Loucy (cell line): ENCODE measurements around the gene AHNAK.

Experiments
- H2AFZ ChIP-seq: fragments of 200-600 bp; sonication (generic); 2 replicates; pipeline ENCODE4 v1.6.0; 2016; ENCODE audit warnings: antibody characterized with exemption, mild to moderate bottlenecking, low read length, moderate library complexity
- H3F3A ChIP-seq: fragments of 200-600 bp; 2 replicates; pipeline ENCODE4 v1.6.0; 2016; ENCODE audit warnings: antibody characterized with exemption, low read depth, mild to moderate bottlenecking
- H3K27me3 ChIP-seq: fragments of 200-600 bp; sonication (generic); 2 replicates; pipeline ENCODE4 v1.6.1; 2014; ENCODE audit warnings: low read length, mild to moderate bottlenecking; ENCODE audit not compliant: insufficient read depth, poor library complexity, severe bottlenecking
- H3K36me3 ChIP-seq: fragments of 200-600 bp; sonication (generic); 2 replicates; pipeline ENCODE4 v1.6.1; 2016; ENCODE audit warnings: low read length; ENCODE audit not compliant: insufficient read depth
- H3K4me1 ChIP-seq: fragments of 200-600 bp; sonication (generic); 2 replicates; pipeline ENCODE4 v1.5.1; 2014; ENCODE audit warnings: low read length, mild to moderate bottlenecking; ENCODE audit not compliant: insufficient read depth, poor library complexity, severe bottlenecking
- H3K4me2 ChIP-seq: fragments of 200-600 bp; sonication (generic); 2 replicates; pipeline ENCODE4 v1.6.0; 2014; ENCODE audit warnings: antibody characterized with exemption, low read length, low read depth, mild to moderate bottlenecking; ENCODE audit not compliant: poor library complexity, severe bottlenecking
- H3K4me3 ChIP-seq: fragments of 200-600 bp; sonication (generic); 2 replicates; pipeline ENCODE4 v1.5.1; 2014; ENCODE audit warnings: low read length, mild to moderate bottlenecking, mixed read lengths; ENCODE audit not compliant: poor library complexity, severe bottlenecking
- H3K79me2 ChIP-seq: fragments of 200-600 bp; sonication (generic); 2 replicates; pipeline ENCODE4 v1.6.1; 2014; ENCODE audit warnings: low read length; ENCODE audit not compliant: insufficient read depth
- H3K9ac ChIP-seq: fragments of 200-600 bp; sonication (generic); 2 replicates; pipeline ENCODE4 v1.6.0; 2014; ENCODE audit warnings: mild to moderate bottlenecking, low read depth, low read length, moderate library complexity; ENCODE audit not compliant: poor library complexity, severe bottlenecking
- H3K9me2 ChIP-seq: fragments of 200-600 bp; sonication (generic); replicated peaks from 2 replicates; pipeline ENCODE4 v1.6.1; 2016; ENCODE audit warnings: low read depth, low read length, mixed read lengths
- H3K9me3 ChIP-seq: fragments of 200-600 bp; sonication (generic); 2 replicates; pipeline ENCODE4 v1.6.1; 2014; ENCODE audit warnings: mild to moderate bottlenecking, antibody characterized with exemption, low read length, low read depth; ENCODE audit not compliant: insufficient read depth
- H4K20me1 ChIP-seq: fragments of 200-600 bp; sonication (generic); 2 replicates; pipeline ENCODE4 v1.6.0; 2014; ENCODE audit warnings: antibody characterized with exemption, low read length, mild to moderate bottlenecking; ENCODE audit not compliant: insufficient read depth, poor library complexity, severe bottlenecking
- CTCF ChIP-seq: fragments of 200-600 bp; sonication (generic); conservative IDR thresholded peaks from 2 replicates; pipeline ENCODE4 v1.5.1; 2014; ENCODE audit warnings: mild to moderate bottlenecking, antibody characterized with exemption, low read length
- EZH2phosphoT487 ChIP-seq: fragments of 200-600 bp; IDR thresholded peaks from 2 replicates; pipeline ENCODE4 v1.6.1; 2018; ENCODE audit warnings: antibody characterized with exemption, mild to moderate bottlenecking, moderate library complexity, borderline replicate concordance

Gene AHNAK

GRCh38 chr11:62554387-62555167 lies 8.0 kb upstream of the AHNAK start:
- Histone ChIP-seq H4K20me1 (no peaks in the 10 kb centered on the region), H3K9ac (peak overlapping the region; percentile 76), H3K4me3 (peak overlapping the region; percentile 71), H3K9me3 (no peaks in the 10 kb centered on the region), H3K9me2 (no peaks in the 10 kb centered on the region), H3K4me1 (peaks cover 73% of the 10 kb centered on the region), H3F3A (peaks cover 22% of the 10 kb centered on the region), H3K27me3 (no peaks in the 10 kb centered on the region), H2AFZ (no peak overlapping the region), H3K36me3 (peaks cover 11% of the 10 kb centered on the region), H3K79me2 (peaks cover 11% of the 10 kb centered on the region; the same call in 1 of the 2 replicates), H3K4me2 (peak overlapping the region; percentile 89)
- TF ChIP-seq EZH2phosphoT487 (no peak), CTCF (no peak)

GRCh38 chr11:62553839-62554361 lies 7.3 kb upstream of the AHNAK start:
- Histone ChIP-seq H3K27me3 (no peaks in the 10 kb centered on the region), H3K9ac (peak overlapping the region; percentile 76), H3K4me2 (peak overlapping the region; percentile 89), H3K79me2 (0 out of 2 replicates have a peak, but pooled peaks cover 11% of the 10 kb centered on the region), H4K20me1 (no peaks in the 10 kb centered on the region), H2AFZ (no peak overlapping the region), H3F3A (peaks cover 22% of the 10 kb centered on the region), H3K4me1 (peaks cover 73% of the 10 kb centered on the region), H3K9me2 (no peaks in the 10 kb centered on the region), H3K4me3 (peak overlapping the region; percentile 71), H3K9me3 (no peaks in the 10 kb centered on the region), H3K36me3 (peaks cover 5% of the 10 kb centered on the region; the same call in 1 of the 2 replicates)
- no peak for TF ChIP-seq CTCF
- no peak for TF ChIP-seq EZH2phosphoT487

GRCh38 chr11:62553080-62553838 lies 6.7 kb upstream of the AHNAK start:
- Histone ChIP-seq H4K20me1 (no peaks in the 10 kb centered on the region), H3K9ac (peak overlapping the region; percentile 76), H3F3A (peaks cover 19% of the 10 kb centered on the region), H3K4me1 (peaks cover 68% of the 10 kb centered on the region), H3K27me3 (no peaks in the 10 kb centered on the region), H3K36me3 (no peaks in the 10 kb centered on the region; the same call in 1 of the 2 replicates), H3K9me3 (no peaks in the 10 kb centered on the region), H3K4me2 (peak overlapping the region; percentile 89), H3K79me2 (0 out of 2 replicates have a peak, but pooled peaks cover 4% of the 10 kb centered on the region), H3K9me2 (no peaks in the 10 kb centered on the region), H3K4me3 (peak overlapping the region; percentile 71), H2AFZ (no peak overlapping the region)
- TF ChIP-seq CTCF = no peak
- TF ChIP-seq EZH2phosphoT487 = no peak
